Endothelial cell (in vitro differentiated cells): ENCODE measurements around the gene FOXD1. TPM values are rescaled to one million over a fixed set of nuclear protein-coding genes. Genes with fewer than 3 reads are reported as not detected.
A peak's percentile ranks its signal among the peaks of the same experiment; 100 is the strongest.

ENCODE experiments used
- DNase-seq: peaks from one replicate; pipeline ENCODE4 v3.0.0; 2021; ENCODE audit warnings: low spot score
- H3K27ac Mint-ChIP-seq: one replicate; pipeline ENCODE4 v1.8.0; 2021; ENCODE audit warnings: mixed read lengths, inconsistent platforms; ENCODE audit not compliant: unreplicated experiment
- H3K27me3 Mint-ChIP-seq: one replicate; pipeline ENCODE4 v1.8.0; 2021; ENCODE audit warnings: mild to moderate bottlenecking, moderate library complexity, mixed read lengths, inconsistent platforms; ENCODE audit not compliant: unreplicated experiment
- H3K36me3 Mint-ChIP-seq: one replicate; pipeline ENCODE4 v1.8.0; 2021; ENCODE audit warnings: mild to moderate bottlenecking, low read depth, mixed read lengths, inconsistent platforms; ENCODE audit not compliant: unreplicated experiment
- H3K4me1 Mint-ChIP-seq: one replicate; pipeline ENCODE4 v1.8.0; 2021; ENCODE audit warnings: mild to moderate bottlenecking, mixed read lengths, inconsistent platforms; ENCODE audit not compliant: unreplicated experiment
- H3K4me3 Mint-ChIP-seq: one replicate; pipeline ENCODE4 v1.8.0; 2021; ENCODE audit warnings: mild to moderate bottlenecking, mixed read lengths, inconsistent platforms; ENCODE audit not compliant: unreplicated experiment
- H3K9me3 Mint-ChIP-seq: one replicate; pipeline ENCODE4 v1.8.0; 2021; ENCODE audit warnings: mixed read lengths, inconsistent platforms; ENCODE audit not compliant: unreplicated experiment
- CTCF ChIP-seq: fragments of 200-600 bp; sonication (generic); IDR thresholded peaks from one replicate; pipeline ENCODE4 v1.5.0; 2021; ENCODE audit warnings: antibody characterized with exemption; ENCODE audit not compliant: unreplicated experiment
- long read RNA-seq: library from polyadenylated mRNA; unstranded; transcript quantifications from one replicate; pipeline ENCODE4 v2.0.0, GENCODE V29; 2020; ENCODE audit not compliant: unreplicated experiment
- total RNA-seq: library from RNA; stranded (reverse); fragmentation: NEBNext Ultra II Directional; extraction: Animal tissue kit (Norgen Biotek cat#: 25700); gene quantifications from one replicate; pipeline ENCODE4 v1.2.1, GENCODE V29; 2021; ENCODE audit not compliant: unreplicated experiment

The FOXD1 gene
- total RNA-seq: 0.33 TPM
- long read RNA-seq: 0 reads

- DNase-seq: peak; percentile 70
- Mint-ChIP-seq H3K4me1 (peaks cover 20% of the 10 kb centered on the region), H3K27ac (no peak within 1 kb of the TSS), H3K27me3 (peaks cover 27% of the 10 kb centered on the region), H3K36me3 (no peaks in the 10 kb centered on the region), H3K9me3 (no peaks in the 10 kb centered on the region), H3K4me3 (peak within 1 kb of the TSS; percentile 79)
- no peak for TF ChIP-seq CTCF
These were observed at the start of gene FOXD1 for GRCh38 chr5:73448463-73449136. Gene FOXD1 (minus strand): TSS chr5:73448777. CDS start chr5:73448362, 415 bp downstream.

GRCh38 chr5:73497497-73498056 lies 49.0 kb upstream of the FOXD1 start:
- Mint-ChIP-seq H3K36me3 (peaks cover 22% of the 10 kb centered on the region), H3K27me3 (peaks cover 6% of the 10 kb centered on the region), H3K27ac (peak overlapping the region; percentile 98), H3K9me3 (no peaks in the 10 kb centered on the region), H3K4me1 (peaks cover 31% of the 10 kb centered on the region), H3K4me3 (peak overlapping the region; percentile 97)
- no peak for TF ChIP-seq CTCF
- DNase-seq: no peak

- peak; percentile 52 for TF ChIP-seq CTCF
- Mint-ChIP-seq H3K27me3 (peaks cover 6% of the 10 kb centered on the region), H3K4me3 (peak overlapping the region; percentile 16), H3K9me3 (no peaks in the 10 kb centered on the region), H3K4me1 (peaks cover 31% of the 10 kb centered on the region), H3K36me3 (peaks cover 22% of the 10 kb centered on the region), H3K27ac (no peak overlapping the region)
- DNase-seq: no peak
These were observed 48.4 kb upstream of the FOXD1 start for GRCh38 chr5:73496984-73497457.

- peaks cover 25% of the 10 kb centered on the region for H3K4me1 Mint-ChIP-seq
- no peaks in the 10 kb centered on the region for H3K9me3 Mint-ChIP-seq
- no peak overlapping the region for H3K4me3 Mint-ChIP-seq
- peaks cover 15% of the 10 kb centered on the region for H3K36me3 Mint-ChIP-seq
- H3K27me3 Mint-ChIP-seq: peaks cover 6% of the 10 kb centered on the region
- no peak for TF ChIP-seq CTCF
- H3K27ac Mint-ChIP-seq: no peak overlapping the region
- no peak for DNase-seq
These were observed 47.3 kb upstream of the FOXD1 start for GRCh38 chr5:73495772-73496335.

GRCh38 chr5:73494721-73495120 lies 46.1 kb upstream of the FOXD1 start:
- H3K36me3 Mint-ChIP-seq: peaks cover 8% of the 10 kb centered on the region
- H3K27ac Mint-ChIP-seq: no peak overlapping the region

More at GRCh38 chr5:73494721-73495120, 46.1 kb upstream of the FOXD1 start:
- H3K9me3 Mint-ChIP-seq: no peaks in the 10 kb centered on the region
- no peak for DNase-seq
- H3K4me1 Mint-ChIP-seq: peaks cover 20% of the 10 kb centered on the region
- no peak for TF ChIP-seq CTCF
- peaks cover 2% of the 10 kb centered on the region for H3K27me3 Mint-ChIP-seq
- H3K4me3 Mint-ChIP-seq: no peak overlapping the region
